SK-N-SH treated with all-trans-retinoic acid at 6 μM for 48 hours (cell line): ENCODE measurements around the gene TTLL13.

Source experiments
- ARNTL ChIP-seq: fragments of 450-650 bp; formaldehyde crosslinking; IDR thresholded peaks from 2 replicates; pipeline ENCODE4 v1.5.0; 2020; ENCODE audit warnings: low read depth, mild to moderate bottlenecking, moderate library complexity, borderline replicate concordance
- CSDC2 ChIP-seq: fragments of 250-450 bp; sonication (Bioruptor Pico); IDR thresholded peaks from 2 replicates; pipeline ENCODE4 v1.5.0; 2020; ENCODE audit warnings: mild to moderate bottlenecking, moderate library complexity
- CSRNP3 ChIP-seq: fragments of 250-450 bp; sonication (Bioruptor Pico); IDR thresholded peaks from 2 replicates; pipeline ENCODE4 v1.5.1; 2021; ENCODE audit warnings: mild to moderate bottlenecking, moderate library complexity
- PATZ1 ChIP-seq: fragments of 250-450 bp; sonication (Bioruptor Pico); IDR thresholded peaks from 2 replicates; pipeline ENCODE4 v1.8.0; 2020; ENCODE audit warnings: mild to moderate bottlenecking, moderate library complexity, borderline replicate concordance
- PPARA ChIP-seq: fragments of 250-450 bp; sonication (Bioruptor Pico); IDR thresholded peaks from 2 replicates; pipeline ENCODE4 v1.5.0; 2020; ENCODE audit warnings: mild to moderate bottlenecking, borderline replicate concordance
- TOX ChIP-seq: fragments of 250-450 bp; sonication (Bioruptor Pico); IDR thresholded peaks from 2 replicates; pipeline ENCODE4 v1.8.0; 2021; ENCODE audit warnings: mild to moderate bottlenecking, moderate library complexity, borderline replicate concordance
- ZFP3 ChIP-seq: fragments of 250-450 bp; sonication (Bioruptor Pico); IDR thresholded peaks from 2 replicates; pipeline ENCODE4 v1.5.0; 2020; ENCODE audit warnings: mild to moderate bottlenecking, moderate library complexity
- ZFP30 ChIP-seq: fragments of 450-650 bp; formaldehyde crosslinking; IDR thresholded peaks from 2 replicates; pipeline ENCODE4 v1.5.0; 2022; ENCODE audit warnings: mild to moderate bottlenecking, moderate library complexity
- ZNF565 ChIP-seq: fragments of 450-650 bp; formaldehyde crosslinking; conservative IDR thresholded peaks from 2 replicates; pipeline ENCODE4 v1.5.0; 2020; ENCODE audit warnings: low read depth, mild to moderate bottlenecking, moderate library complexity

- no peak for TF ChIP-seq PATZ1 (CRISPR knock-in tag)
- TF ChIP-seq ARNTL = no peak
- no peak for TF ChIP-seq TOX (CRISPR knock-in tag)
- no peak for TF ChIP-seq ZFP30 (CRISPR knock-in tag)
- no peak for TF ChIP-seq ZFP3 (CRISPR knock-in tag)
- TF ChIP-seq ZNF565 (CRISPR knock-in tag) = no peak
- TF ChIP-seq CSRNP3 (CRISPR knock-in tag) = no peak
- TF ChIP-seq CSDC2 (CRISPR knock-in tag) = no peak
- no peak for TF ChIP-seq PPARA (CRISPR knock-in tag)
Measured at GRCh38 chr15:90286678-90287077, 37.3 kb downstream of the TTLL13 start.
